Sigmoid colon (tissue), 7 donors: ENCODE results near the gene ARVCF. TPM values are rescaled to one million over a fixed set of nuclear protein-coding genes. Genes with fewer than 3 reads are reported as not detected.

ENCODE experiments used
- DNase-seq: peaks from one replicate; pipeline ENCODE4 v3.0.0-alpha.2; 2019
- H3K27ac ChIP-seq, 4 donors: fragments of 200-600 bp; sonication (generic); one replicate each; pipeline ENCODE4 v1.5.1; 2016 to 2019; ENCODE audit warnings: mild to moderate bottlenecking in 1 of 4
- H3K27me3 ChIP-seq, 3 donors: fragments of 200-600 bp; sonication (generic); one replicate each; pipeline ENCODE4 v1.5.1; 2019; ENCODE audit warnings: mild to moderate bottlenecking in 1 of 3
- H3K36me3 ChIP-seq, 4 donors: fragments of 200-600 bp; sonication (generic); one replicate each; pipeline ENCODE4 v1.5.1; 2016 to 2019
- H3K4me1 ChIP-seq, 4 donors: fragments of 200-600 bp; sonication (generic); one replicate each; pipeline ENCODE4 v1.5.1; 2017 to 2019
- H3K4me3 ChIP-seq, 4 donors: fragments of 200-600 bp; sonication (generic); one replicate each; pipeline ENCODE4 v1.5.1; 2017 to 2019; ENCODE audit warnings: mild to moderate bottlenecking in 2 of 4, moderate library complexity in 1 of 4
- H3K9me3 ChIP-seq, 4 donors: fragments of 200-600 bp in 3 of 4; sonication (generic) in 3 of 4; one replicate each; pipeline versions ENCODE4 v1.5.1 to v1.6.1; 2013 to 2019
- EP300 ChIP-seq, 4 donors: sonication (generic); formaldehyde crosslinking; IDR thresholded peaks; one replicate each; pipeline ENCODE4 v1.6.1; 2017; ENCODE audit warnings: antibody characterized with exemption in 4 of 4
- POLR2A ChIP-seq, 2 donors: fragments of 450-650 bp; IDR thresholded peaks; one replicate each; pipeline ENCODE4 v1.6.1; 2016; ENCODE audit warnings: antibody characterized with exemption in 2 of 2, mild to moderate bottlenecking in 2 of 2, moderate library complexity in 2 of 2
- POLR2AphosphoS5 ChIP-seq, 4 donors: sonication (generic); formaldehyde crosslinking; IDR thresholded peaks; one replicate each; pipeline ENCODE4 v1.6.1; 2017; ENCODE audit warnings: antibody characterized with exemption in 4 of 4
- WGBS, 2 donors: extraction: QIAGEN DNeasy Blood & Tissue Kit; methylation state at CpG; one replicate each; pipeline ENCODE4 v1.1.7; 2013; 5-methylcytosine and 5-hydroxymethylcytosine counted together
- intact Hi-C: fragments of 100-400 bp; cut with DNase I; formaldehyde crosslinking; loops from one replicate; pipeline ENCODE4 v1.15.1; 2023
- polyA plus RNA-seq, 3 donors: library from polyadenylated mRNA; stranded (reverse); fragments of 200-250 nt; gene quantifications; one replicate each; pipeline ENCODE4 v1.2.3, GENCODE V29; 2013
- total RNA-seq, 4 donors: library from RNA; depleted of rRNA; stranded (reverse); fragments of >200 nt; gene quantifications; one replicate each; pipeline ENCODE4 v1.1.0, GENCODE V29; 2016
- TF ChIP-seq, protein P1 (sequence below), 4 experiments: fragments of 450-650 bp in 3 of 4; fragments of 200-600 bp in 1 of 4; IDR thresholded peaks; one replicate each; pipeline ENCODE4 v1.5.1; 2016 to 2019; ENCODE audit warnings: antibody characterized with exemption in 4 of 4, mild to moderate bottlenecking in 3 of 4, moderate library complexity in 2 of 4
- donor health status: healthy with polysubstance abuse.
- donor health status: Bipolar disorder and iron deficiency.
- donor health status: healthy.

Gene ARVCF
- total and polyA plus RNA-seq, 7 donors, result 3.9 to 33.8 (median 14.6) TPM

DNA sequence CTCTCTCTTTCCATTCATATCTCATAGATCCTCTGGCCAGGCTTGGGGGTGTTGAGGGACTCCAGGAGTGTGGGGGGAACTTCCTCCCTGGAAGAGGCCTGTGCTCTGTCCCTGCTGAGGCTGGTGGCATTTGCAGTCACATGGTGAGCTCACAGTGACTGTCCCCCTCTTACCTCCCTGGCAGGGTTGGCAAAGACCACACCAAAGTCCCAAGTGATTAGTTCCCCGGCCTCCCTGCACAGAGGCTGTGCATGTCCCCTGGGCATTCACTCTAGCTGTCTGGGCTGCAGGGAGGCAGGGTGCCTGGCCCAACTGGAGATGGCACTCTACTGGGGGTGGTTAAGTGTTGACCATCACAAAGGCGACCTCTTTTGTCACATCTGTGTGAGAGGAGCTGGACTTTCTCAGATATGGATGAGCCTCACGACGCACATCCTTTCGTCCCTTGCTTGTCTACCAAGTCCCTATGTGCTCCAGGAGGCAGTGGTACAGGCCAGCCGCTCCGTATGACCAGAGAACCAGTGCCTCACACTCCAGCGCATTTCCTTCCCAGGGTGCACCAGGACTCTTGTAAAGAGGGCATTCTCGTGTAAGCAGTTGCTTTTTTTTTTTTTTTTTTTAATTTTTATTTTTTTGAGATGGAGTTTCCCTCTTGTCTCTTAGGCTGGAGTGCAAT is 13.1 kb upstream of the ARVCF start:
- TF ChIP-seq, protein P1, sequence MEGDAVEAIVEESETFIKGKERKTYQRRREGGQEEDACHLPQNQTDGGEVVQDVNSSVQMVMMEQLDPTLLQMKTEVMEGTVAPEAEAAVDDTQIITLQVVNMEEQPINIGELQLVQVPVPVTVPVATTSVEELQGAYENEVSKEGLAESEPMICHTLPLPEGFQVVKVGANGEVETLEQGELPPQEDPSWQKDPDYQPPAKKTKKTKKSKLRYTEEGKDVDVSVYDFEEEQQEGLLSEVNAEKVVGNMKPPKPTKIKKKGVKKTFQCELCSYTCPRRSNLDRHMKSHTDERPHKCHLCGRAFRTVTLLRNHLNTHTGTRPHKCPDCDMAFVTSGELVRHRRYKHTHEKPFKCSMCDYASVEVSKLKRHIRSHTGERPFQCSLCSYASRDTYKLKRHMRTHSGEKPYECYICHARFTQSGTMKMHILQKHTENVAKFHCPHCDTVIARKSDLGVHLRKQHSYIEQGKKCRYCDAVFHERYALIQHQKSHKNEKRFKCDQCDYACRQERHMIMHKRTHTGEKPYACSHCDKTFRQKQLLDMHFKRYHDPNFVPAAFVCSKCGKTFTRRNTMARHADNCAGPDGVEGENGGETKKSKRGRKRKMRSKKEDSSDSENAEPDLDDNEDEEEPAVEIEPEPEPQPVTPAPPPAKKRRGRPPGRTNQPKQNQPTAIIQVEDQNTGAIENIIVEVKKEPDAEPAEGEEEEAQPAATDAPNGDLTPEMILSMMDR (IDR thresholded peaks at IDR 0.05), result no peak
- no peak for TF ChIP-seq EP300 (IDR thresholded peaks at IDR 0.05)
- Histone ChIP-seq H3K4me1 (peaks cover 0 to 15% (median 11%) of the 10 kb centered on the region in 4 donors), H3K36me3 (peaks cover 0 to 13% (median 0%) of the 10 kb centered on the region in 4 donors), H3K27ac (no peak overlapping the region), H3K4me3 (no peak overlapping the region), H3K9me3 (no peaks in the 10 kb centered on the region), H3K27me3 (no peaks in the 10 kb centered on the region)
- intact Hi-C loops, result no loop called here
- WGBS, 2 donors, result 88 to 93% methylated on average over 9 of the region's 9 CpGs
- no peak for DNase-seq

DNA sequence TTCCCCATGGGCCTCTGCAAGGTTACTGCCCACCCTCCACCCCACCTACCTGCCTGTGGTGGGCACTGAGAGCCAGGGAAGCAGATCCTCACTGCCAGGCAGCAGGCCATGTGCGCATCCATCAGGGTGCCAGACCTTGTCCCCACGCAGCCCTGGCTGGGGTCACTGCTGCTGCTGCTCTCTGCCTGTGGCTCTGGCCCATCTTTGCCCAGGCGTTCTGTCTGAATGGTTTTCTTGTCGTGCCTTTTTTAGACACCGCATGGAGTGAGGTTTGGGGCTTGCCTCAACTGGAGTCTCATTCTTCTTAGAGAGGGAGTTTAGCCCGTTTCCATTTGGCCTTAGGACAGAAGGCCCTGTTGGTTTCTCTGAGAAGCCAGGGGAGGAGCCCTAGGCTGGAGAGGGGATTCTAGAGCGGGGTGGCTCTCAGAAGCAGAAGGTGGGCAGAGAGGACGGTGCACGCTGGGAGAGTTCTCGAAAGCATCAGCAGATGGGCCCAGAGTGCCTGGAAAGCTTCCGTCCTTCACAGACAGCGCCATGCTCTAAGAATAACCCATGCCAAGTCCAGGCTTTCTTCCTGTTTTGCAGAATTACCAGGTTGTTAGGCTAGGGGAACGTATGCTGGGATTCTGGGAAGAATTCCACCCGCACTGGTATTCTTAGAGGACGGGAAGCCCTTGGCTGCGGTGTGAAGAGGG is 12.4 kb upstream of the ARVCF start:
- DNase-seq, result no peak
- 89 to 90% methylated on average over 16 of the region's 16 CpGs for WGBS, 2 donors
- H3K4me3 ChIP-seq, result no peak overlapping the region
- TF ChIP-seq POLR2AphosphoS5 (IDR thresholded peaks at IDR 0.05) (no peak), EP300 (IDR thresholded peaks at IDR 0.05) (no peak), POLR2A (IDR thresholded peaks at IDR 0.05) (no peak)
- TF ChIP-seq, protein P1 (IDR thresholded peaks at IDR 0.05), result no peak
- no peaks in the 10 kb centered on the region for H3K9me3 ChIP-seq
- H3K36me3 ChIP-seq, result peaks cover 0 to 13% (median 0%) of the 10 kb centered on the region in 4 donors
- H3K27ac ChIP-seq, result no peak overlapping the region
- H3K27me3 ChIP-seq, result no peaks in the 10 kb centered on the region
- intact Hi-C loops, result no loop called here
- peaks cover 0 to 14% (median 11%) of the 10 kb centered on the region in 4 donors for H3K4me1 ChIP-seq

DNA sequence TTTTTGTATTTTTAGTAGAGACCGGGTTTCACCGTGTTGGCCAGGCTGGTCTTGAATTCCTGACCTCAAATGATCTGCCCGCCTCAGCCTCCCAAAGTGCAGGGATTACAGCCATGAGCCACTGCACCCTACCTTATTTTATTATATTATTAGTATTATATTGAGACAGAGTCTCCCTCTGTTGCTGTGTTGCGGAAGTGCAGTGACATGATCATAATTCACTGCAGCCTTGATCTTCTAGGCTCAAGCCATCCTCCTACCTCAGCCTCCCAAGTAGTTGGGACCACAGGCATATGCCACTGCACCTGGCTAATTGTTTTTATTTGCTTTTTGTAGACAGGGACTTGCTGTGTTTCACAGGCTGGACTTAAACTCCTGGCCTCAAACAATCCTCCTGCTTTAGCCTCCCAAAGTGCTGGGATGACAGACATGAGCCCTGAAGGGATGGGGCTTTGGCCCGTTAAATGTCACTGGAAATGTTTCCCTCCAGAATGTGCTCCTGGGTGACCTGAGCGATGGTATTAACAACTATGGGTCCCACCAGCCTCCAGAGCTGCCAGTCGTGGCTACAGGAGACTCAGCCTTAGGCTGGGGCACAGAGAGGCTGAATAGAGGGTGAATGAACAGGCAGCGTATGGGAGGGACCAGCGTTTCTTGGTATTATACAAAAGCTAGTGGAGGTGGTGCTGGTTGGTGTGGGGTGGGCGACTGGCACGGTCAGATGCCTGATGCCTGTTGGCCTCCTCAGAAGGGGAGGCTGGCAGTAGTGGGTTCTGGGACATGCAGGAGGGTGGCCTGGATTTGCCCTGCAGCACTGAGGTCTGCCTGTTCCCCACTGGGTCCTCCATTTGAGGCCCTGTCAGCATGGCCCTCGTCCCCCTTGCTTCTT is 11.6 kb upstream of the ARVCF start:
- Histone ChIP-seq H3K9me3 (no peaks in the 10 kb centered on the region), H3K36me3 (peaks cover 0 to 13% (median 0%) of the 10 kb centered on the region in 4 donors), H3K4me1 (peaks cover 0 to 7% (median 6%) of the 10 kb centered on the region in 4 donors), H3K27ac (no peak overlapping the region), H3K4me3 (no peak overlapping the region), H3K27me3 (no peaks in the 10 kb centered on the region)
- intact Hi-C loops, result no loop called here
- DNase-seq, result no peak
- TF ChIP-seq, protein P1 (IDR thresholded peaks at IDR 0.05), result no peak
- TF ChIP-seq POLR2A (IDR thresholded peaks at IDR 0.05), result no peak
- no peak for TF ChIP-seq POLR2AphosphoS5 (IDR thresholded peaks at IDR 0.05)
- TF ChIP-seq EP300 (IDR thresholded peaks at IDR 0.05), result no peak
- 83 to 94% methylated on average over 12 of the region's 12 CpGs for WGBS, 2 donors

DNA sequence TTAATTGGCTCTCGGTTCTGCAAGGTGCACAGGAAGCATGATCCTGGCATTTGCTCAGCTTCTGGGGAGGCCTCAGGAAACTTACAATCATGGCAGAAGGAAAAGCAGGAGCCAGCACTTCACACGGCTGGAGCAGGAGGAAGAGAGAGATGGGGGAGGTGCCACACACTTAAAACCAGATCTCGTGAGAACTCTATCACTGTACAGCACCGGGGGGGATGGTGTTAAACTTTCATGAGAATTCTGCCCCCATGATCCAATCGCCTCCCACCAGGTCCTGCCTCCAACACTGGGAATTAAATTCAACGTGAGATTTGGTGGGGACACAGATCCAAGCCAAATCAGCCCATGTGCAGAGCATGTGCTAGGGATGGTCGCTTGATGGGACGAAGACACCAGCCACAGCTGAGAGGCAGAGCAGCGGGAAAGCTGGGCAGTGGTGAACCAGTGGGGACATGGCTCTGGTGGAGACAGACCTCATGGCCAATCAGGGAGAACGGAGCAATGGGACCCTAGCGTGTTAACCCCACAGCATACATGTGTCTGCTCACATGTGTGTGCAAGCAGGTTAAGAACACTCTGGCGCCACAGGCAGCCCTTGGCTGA is 10.5 kb upstream of the ARVCF start:
- no peak for DNase-seq
- Histone ChIP-seq H3K4me3 (no peak overlapping the region), H3K4me1 (peaks cover 0 to 12% (median 8%) of the 10 kb centered on the region in 4 donors), H3K9me3 (no peaks in the 10 kb centered on the region), H3K36me3 (peaks cover 0 to 9% (median 0%) of the 10 kb centered on the region in 4 donors), H3K27me3 (no peaks in the 10 kb centered on the region), H3K27ac (no peak overlapping the region)
- TF ChIP-seq EP300 (IDR thresholded peaks at IDR 0.05) (no peak), POLR2A (IDR thresholded peaks at IDR 0.05) (no peak), POLR2AphosphoS5 (IDR thresholded peaks at IDR 0.05) (no peak)
- TF ChIP-seq, protein P1 (IDR thresholded peaks at IDR 0.05), result no peak
- intact Hi-C loops, result no loop called here
- WGBS, 2 donors, result 86 to 87% methylated on average over 12 of the region's 12 CpGs
